HG02885 (cell line): Measurements from ENCODE around the gene BPIFB3.

Experiments
- ATAC-seq: cut with Tn5 transposase; IDR thresholded peaks from one replicate; pipeline ENCODE4 v1.9.1; 2021; ENCODE audit warnings: mild to moderate bottlenecking; ENCODE audit not compliant: unreplicated experiment, poor library complexity

The BPIFB3 gene

GRCh38 chr20:33015700-33016580, 37.8 kb upstream of the BPIFB3 start:
- no peak for ATAC-seq

- ATAC-seq: no peak
These were observed 37.1 kb upstream of the BPIFB3 start for GRCh38 chr20:33016581-33017109.

GRCh38 chr20:33017542-33017941, 36.2 kb upstream of the BPIFB3 start:
- no peak for ATAC-seq

GRCh38 chr20:33018169-33018931, 35.4 kb upstream of the BPIFB3 start:
- ATAC-seq: no peak

GRCh38 chr20:33019465-33020277, 34.0 kb upstream of the BPIFB3 start:
- no peak for ATAC-seq

- no peak for ATAC-seq
These were observed 33.2 kb upstream of the BPIFB3 start for GRCh38 chr20:33020278-33021161.

- no peak for ATAC-seq
These were observed 31.8 kb upstream of the BPIFB3 start for GRCh38 chr20:33021879-33022278.

DNA sequence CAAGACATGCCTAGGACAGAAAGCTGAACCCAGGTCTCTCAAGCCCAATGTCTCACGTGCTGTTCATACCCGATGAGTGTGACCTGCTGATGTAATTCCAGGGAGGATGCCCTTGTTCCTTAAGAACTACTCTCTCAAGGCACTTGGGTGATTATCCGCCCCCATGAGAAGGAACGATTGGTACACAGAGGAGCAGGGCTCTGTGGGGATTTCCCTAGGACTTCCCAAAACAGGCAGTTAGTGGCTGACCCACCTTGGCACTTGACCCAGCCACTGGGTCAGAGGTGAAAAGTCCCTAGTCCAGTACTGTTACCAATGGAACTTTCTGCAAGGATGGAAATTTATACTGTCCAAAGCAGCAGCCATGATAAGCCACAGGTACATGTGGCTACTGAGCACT, 31.4 kb upstream of the BPIFB3 start:
- ATAC-seq: no peak

- no peak for ATAC-seq
These were observed 30.8 kb upstream of the BPIFB3 start for GRCh38 chr20:33022694-33023438.

DNA sequence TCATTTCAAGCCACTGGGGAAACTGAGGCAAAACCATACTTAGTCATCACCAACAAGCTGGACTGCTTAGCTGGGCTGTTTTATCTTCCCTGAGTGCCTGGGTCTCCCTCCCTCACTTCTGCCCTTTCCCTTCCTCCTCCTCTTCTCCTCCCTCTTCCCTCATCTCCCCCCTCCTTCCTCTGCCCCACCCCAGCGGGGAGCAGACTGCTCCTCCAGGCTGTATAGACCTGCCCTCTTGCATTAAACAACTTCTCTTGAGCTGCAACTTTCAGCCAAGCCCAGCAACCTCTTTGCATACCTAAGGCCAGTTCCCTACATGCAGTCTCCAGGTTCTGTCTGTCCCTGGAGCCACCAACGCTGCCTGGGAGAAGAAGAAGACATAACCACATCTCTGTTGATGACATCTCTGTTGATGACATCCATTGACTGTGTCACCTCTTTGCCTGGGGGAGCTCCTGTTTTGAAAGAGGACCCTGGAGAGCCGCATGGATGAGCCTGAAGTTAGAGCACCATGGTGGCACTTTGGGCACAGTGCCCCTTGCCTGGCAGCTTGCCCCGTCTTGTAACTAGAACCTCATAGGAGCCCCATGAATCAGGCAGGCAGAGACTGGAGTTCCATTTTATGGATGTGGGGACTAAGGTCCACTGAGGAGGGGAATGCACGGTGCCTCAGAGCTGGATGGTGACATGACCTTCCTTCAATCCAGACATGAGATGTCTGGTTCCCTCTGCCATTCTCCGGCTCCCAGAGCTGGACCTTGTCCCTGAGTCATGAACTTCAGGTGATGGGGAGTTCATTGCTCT, 30.1 kb upstream of the BPIFB3 start:
- no peak for ATAC-seq

- no peak for ATAC-seq
These were observed 29.5 kb upstream of the BPIFB3 start for GRCh38 chr20:33024243-33024560.

- ATAC-seq: no peak
These were observed 28.9 kb upstream of the BPIFB3 start for GRCh38 chr20:33024609-33025317.

GRCh38 chr20:33025318-33025876, 28.3 kb upstream of the BPIFB3 start:
- ATAC-seq: no peak

GRCh38 chr20:33026072-33026778, 27.5 kb upstream of the BPIFB3 start:
- no peak for ATAC-seq

GRCh38 chr20:33026779-33027759, 26.6 kb upstream of the BPIFB3 start:
- no peak for ATAC-seq
